PC-9 (cell line): ENCODE results near the gene HAPLN2.

Experiments
- CTCF ChIP-seq: fragments of 200-600 bp; sonication (generic); conservative IDR thresholded peaks from 2 replicates; pipeline ENCODE4 v1.6.1; 2017; ENCODE audit warnings: mixed run types, antibody characterized with exemption, mild to moderate bottlenecking, moderate library complexity
- EZH2 ChIP-seq: fragments of 200-600 bp; sonication (generic); IDR thresholded peaks from 2 replicates; pipeline ENCODE4 v1.8.0; 2017; ENCODE audit warnings: antibody characterized with exemption, low read depth

DNA sequence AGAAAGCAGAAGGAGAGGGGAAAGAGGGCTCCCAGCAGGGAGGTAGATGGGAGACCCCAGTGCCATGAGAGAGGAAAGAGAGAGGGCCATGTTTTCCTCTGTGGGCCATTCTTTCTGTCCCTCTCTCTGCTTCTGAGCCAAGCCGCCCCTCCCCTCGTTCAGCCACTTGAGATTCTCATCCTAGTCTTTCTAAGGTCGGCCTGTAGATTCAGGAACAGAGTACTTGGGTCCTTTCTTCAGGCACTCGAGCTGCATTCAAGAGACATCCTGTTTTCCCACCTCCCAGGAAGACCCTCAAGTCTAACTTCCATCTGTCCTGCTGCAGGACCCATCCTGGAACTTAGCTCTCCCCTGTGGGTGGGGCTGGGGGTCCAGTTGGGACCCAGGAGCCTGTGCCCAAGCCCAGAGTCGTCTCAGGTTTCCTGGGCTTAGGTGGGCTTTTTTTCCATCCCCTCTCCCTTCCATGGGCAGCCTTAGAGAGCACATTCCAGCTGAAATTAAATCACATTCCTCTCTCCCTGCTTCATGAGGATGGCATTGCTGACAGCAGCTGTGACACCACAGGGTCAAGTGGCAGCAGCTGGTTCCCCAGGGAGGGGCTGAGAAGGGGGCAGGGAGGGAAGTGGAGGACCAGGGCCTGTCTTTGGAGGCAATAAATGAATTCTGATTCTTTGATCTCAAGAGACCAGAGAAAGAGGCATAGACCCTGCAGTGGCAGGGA lies 45.0 kb downstream of the HAPLN2 start:
- no peak for TF ChIP-seq EZH2
- TF ChIP-seq CTCF = no peak
